ENCODE measurements around the gene MICAL3. TPM values are rescaled to one million over a fixed set of nuclear protein-coding genes. Genes with fewer than 3 reads are reported as not detected.

Gene MICAL3
- total and polyA plus RNA-seq, 9 donors, result 17.5 to 106 (median 81.3) TPM

GRCh38 chr22:17842386-17842785 is 182.0 kb downstream of the MICAL3 start:
- intact Hi-C loops (cut with DNase I), result loop anchor here in 1 of 4 donors (10.0 kb wide), 1 partner anchor 72 kb away; no protein-coding TSS in a partner anchor
- Histone ChIP-seq H3K9me3 (no peaks in the 10 kb centered on the region), H3K36me3 (no peaks in the 10 kb centered on the region), H3K27me3 (no peaks in the 10 kb centered on the region), H3K4me1 (ENCODE audit: insufficient read depth) (peaks cover 23% of the 10 kb centered on the region), H3K27ac (peak overlapping the region; percentile 30 to 52), H3K4me3 (peak overlapping the region; percentile 25)
- no peak for TF ChIP-seq CTCF (IDR thresholded peaks at IDR 0.05)
- TF ChIP-seq EP300 (IDR thresholded peaks at IDR 0.05), result no peak
- TF ChIP-seq POLR2A (IDR thresholded peaks at IDR 0.05), result no peak
- DNase-seq, result peak; percentile 78 to 87 (median 84)
- 22 to 42% (median 32%) methylated on average over 13 to 20 of the region's 20 CpGs for WGBS, 3 donors

DNA sequence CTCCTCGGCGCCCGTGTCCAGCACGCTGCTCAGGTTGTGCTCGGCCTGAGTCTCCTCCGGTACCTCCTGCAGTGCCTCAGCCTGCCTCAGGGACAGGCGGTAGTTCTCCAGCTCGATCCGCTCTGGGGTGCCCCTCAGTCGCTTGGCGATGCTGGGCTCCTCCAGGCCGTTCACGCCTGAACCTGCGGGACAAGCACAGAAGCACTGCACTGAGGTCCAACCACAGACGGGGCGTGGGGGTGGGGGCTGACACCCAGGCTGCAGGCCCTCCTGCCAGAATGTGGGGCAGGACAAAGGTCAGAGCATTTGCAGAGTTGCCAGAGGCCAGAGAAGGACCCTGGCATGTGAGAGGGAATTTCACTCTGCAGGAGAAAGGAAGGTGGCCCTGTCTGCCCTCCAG is 182.5 kb downstream of the MICAL3 start:
- no peak overlapping the region for H3K4me3 ChIP-seq
- H3K27me3 ChIP-seq, result no peaks in the 10 kb centered on the region
- peaks cover 18% of the 10 kb centered on the region for H3K4me1 ChIP-seq (ENCODE audit: insufficient read depth)
- DNase-seq, result peak in 3 of 5 donors; percentile 39 to 55 (median 47)
- no peaks in the 10 kb centered on the region for H3K9me3 ChIP-seq
- intact Hi-C loops (cut with DNase I), result loop anchor here in 1 of 4 donors (10.0 kb wide), 1 partner anchor 73 kb away; no protein-coding TSS in a partner anchor
- 78 to 91% (median 87%) methylated on average over 16 of the region's 16 CpGs for WGBS, 3 donors
- no peak for TF ChIP-seq POLR2A (IDR thresholded peaks at IDR 0.05)
- no peak for TF ChIP-seq EP300 (IDR thresholded peaks at IDR 0.05)
- TF ChIP-seq CTCF (IDR thresholded peaks at IDR 0.05), result no peak
- H3K36me3 ChIP-seq, result no peaks in the 10 kb centered on the region
- peak overlapping the region; percentile 30 to 52 for H3K27ac ChIP-seq

DNA sequence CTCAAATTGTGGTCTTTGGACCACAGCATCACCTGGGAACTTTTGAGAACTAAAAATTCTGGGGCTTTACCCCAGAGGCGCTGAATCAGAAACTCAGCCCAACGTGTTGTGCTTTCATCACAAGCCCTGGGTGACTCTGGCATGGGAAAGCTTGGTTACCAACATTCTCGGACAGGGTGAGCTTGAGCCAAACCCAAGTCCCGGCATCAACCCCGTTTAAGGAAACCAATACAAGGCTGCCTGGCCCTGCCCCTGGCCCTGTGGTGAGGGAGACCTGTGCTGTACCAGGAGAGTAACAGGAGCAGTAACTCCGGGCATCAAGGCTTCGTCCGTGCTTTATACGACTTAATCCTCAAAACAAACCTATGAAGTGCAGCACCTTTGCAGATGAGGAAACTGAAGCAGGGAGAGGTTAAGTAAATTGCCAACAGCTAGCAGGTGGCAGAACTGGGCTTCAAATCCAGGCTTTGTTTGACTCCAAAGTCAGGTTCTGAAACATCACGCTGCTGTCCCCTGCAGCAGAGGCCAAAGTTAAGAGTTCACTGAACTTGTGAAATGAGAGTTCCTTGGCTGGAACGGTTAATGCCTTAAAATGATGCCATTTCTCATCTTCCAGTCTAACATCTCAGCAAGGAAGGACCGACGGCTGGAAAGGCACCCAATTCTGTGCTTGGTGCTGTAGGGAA is 186.0 kb downstream of the MICAL3 start:
- Histone ChIP-seq H3K4me3 (no peak overlapping the region), H3K27me3 (no peaks in the 10 kb centered on the region), H3K4me1 (ENCODE audit: insufficient read depth) (peaks cover 4% of the 10 kb centered on the region), H3K36me3 (no peaks in the 10 kb centered on the region), H3K9me3 (no peaks in the 10 kb centered on the region), H3K27ac (no peak overlapping the region)
- WGBS, 3 donors, result 92% methylated on average over 13 of the region's 13 CpGs
- TF ChIP-seq EP300 (IDR thresholded peaks at IDR 0.05) (no peak), CTCF (IDR thresholded peaks at IDR 0.05) (no peak), POLR2A (IDR thresholded peaks at IDR 0.05) (no peak)
- intact Hi-C loops (cut with DNase I), result loop anchor here in 2 of 4 donors (10.0 kb wide), 1 partner anchor 46 kb away; no protein-coding TSS in a partner anchor
- no peak for DNase-seq

GRCh38 chr22:17836992-17837742 is 187.2 kb downstream of the MICAL3 start:
- H3K4me1 ChIP-seq (ENCODE audit: insufficient read depth), result peaks cover 4% of the 10 kb centered on the region
- H3K27me3 ChIP-seq, result no peaks in the 10 kb centered on the region
- H3K4me3 ChIP-seq, result no peak overlapping the region
- H3K9me3 ChIP-seq, result no peaks in the 10 kb centered on the region
- WGBS, 3 donors, result 44 to 58% (median 54%) methylated on average over 14 of the region's 14 CpGs
- no peak overlapping the region for H3K27ac ChIP-seq
- intact Hi-C loops (cut with DNase I), result loop anchor here in 2 of 4 donors (10.0 kb wide), 1 partner anchor 48 kb away; no protein-coding TSS in a partner anchor
- H3K36me3 ChIP-seq, result no peaks in the 10 kb centered on the region
- TF ChIP-seq CTCF (IDR thresholded peaks at IDR 0.05) (no peak), POLR2A (IDR thresholded peaks at IDR 0.05) (no peak), EP300 (IDR thresholded peaks at IDR 0.05) (no peak)
- DNase-seq, result no peak
